GM18498 (cell line): ENCODE measurements around the gene AP5S1.
"Not testable (repeated sequence)": the region's sequence is repeated elsewhere in the genome, so short reads cannot be mapped to it uniquely, and the experiment has no call there.

ENCODE experiments used
- ATAC-seq: cut with Tn5 transposase; IDR thresholded peaks from one replicate; pipeline ENCODE4 v1.9.1; 2021; ENCODE audit warnings: mild to moderate bottlenecking, moderate library complexity; ENCODE audit not compliant: unreplicated experiment

AP5S1 gene

DNA sequence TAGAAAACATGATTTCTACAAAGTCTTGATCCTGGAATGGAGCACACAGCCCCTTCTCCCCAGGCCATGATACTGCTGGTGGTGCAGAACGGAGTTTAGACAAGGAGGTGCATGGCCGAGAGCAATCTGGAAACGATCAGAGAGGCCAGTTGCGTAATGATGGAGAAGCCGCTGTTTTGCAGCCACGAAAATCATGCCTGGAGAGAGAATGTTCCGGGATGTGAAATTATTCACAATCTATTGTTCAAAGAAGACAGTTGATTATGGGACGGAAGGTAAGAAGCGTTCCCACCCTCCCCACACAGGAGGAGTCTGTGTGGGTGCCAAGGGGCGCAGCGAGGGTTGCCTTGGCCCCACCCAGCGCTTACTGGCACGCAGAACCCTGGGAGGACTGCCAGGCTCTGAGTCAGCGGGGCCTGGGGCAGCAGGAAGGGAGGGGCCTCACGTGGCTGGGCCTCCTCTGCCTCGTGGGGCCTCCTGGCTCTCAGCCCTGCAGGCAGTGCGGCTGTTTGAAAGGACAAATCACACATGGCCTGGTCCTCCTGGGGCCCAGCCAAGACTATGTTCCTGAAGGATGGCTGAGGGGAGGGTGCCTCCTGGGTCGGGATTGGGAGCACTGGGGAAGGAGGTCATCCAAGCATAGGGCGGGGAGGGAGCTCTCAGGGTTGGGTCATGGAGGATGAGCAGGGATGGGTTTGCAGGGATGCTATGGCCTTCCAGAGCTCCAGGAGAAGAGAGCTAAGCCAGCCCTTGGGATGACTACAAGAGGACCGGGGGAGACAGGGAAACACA, 8.7 kb upstream of the AP5S1 start:
- peak; percentile 54 for ATAC-seq

DNA sequence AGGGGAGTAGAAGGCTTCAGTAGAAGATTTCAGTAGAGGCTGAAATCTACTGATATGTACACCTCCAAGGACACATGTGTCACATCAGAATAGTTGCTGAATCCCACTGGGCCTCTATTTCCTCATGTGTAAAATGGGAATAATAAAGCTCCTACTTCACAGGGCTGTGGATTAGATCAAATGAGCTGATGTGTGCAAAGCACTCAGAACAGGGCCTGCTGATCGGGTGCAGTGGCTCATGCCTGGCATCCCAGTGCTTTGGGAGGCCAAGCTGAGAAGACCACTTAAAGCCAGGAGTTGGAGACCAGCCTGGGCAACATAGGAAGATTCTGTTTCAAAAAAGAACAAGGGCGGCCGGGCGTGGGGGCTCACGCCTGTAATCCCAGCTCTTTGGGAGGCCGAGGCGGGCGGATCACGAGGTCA, 8.1 kb upstream of the AP5S1 start:
- no peak for ATAC-seq

DNA sequence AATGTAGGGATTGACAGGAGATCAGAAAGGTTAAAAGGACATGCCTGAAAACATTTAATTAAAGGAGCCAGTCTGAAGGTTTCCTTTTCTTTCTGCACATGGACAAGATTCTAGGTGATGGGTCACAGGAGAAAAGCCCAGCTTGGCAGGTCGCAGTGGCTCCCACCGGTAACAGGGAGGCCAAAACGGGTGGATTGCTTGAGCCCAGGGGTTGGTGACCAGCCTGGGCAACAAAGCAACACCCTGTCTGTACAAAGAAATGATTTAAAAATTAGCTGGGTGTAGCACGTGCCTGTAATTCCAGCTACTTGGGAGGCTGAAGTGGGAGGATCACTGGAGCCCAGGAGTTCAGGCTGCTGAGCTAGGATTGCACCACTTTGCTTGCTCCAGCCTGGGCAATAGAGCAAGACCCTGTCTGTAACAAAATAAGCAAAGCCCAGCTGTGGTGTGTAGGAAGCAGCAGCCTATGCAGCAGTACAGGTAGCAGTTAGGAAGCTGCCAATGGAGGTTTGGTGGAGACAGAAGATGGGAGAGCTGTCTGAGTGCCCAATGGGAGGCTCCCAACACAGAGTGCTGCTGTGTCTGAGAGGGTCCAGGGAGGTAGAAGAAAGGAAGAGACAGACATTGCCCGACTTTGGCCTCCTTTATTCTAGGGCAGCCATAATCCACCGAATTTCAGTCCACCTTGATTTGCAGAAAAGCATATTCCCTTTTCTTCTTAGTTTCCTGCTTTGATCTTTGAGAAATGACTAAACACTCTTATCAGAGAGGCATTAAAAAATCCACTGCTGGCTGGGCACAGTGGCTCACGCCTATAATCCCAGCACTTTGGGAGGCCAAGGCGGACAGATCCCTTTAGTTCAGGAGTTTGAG, 7.1 kb upstream of the AP5S1 start:
- no peak for ATAC-seq

DNA sequence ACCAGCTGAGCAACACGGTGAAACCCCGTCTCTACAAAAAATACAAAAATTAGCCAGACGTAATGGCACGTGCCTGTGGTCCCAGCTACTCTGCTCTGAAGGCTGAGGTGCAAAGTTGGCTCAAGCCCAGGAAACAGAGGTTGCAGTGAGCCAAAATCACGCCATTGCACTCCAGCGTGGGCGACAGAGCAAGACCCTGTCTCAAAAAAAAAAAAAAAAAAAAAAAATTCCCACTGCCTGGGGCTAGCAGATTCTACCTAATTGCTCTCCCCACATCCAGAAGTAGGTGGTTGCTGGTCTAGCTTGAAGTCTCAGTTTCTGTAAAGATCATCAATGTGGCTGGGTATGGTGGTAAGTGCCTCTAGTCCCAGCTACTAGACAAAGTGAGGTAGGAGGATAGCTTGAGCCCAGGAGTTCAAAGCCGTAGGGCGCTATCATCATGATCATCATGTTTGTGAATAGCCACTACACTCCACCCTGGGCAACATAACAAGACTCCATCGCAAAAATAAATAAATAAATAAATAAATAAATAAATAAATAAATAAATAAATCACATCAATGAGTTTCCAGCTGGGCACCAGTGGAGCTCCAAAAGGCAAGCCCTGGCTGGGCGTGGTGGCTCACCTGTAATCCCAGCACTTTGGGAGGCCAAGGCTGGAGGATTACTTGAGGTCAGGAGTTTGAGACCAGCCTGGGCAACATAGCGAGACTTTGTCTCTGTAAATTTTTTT, 6.3 kb upstream of the AP5S1 start:
- no peak for ATAC-seq

DNA sequence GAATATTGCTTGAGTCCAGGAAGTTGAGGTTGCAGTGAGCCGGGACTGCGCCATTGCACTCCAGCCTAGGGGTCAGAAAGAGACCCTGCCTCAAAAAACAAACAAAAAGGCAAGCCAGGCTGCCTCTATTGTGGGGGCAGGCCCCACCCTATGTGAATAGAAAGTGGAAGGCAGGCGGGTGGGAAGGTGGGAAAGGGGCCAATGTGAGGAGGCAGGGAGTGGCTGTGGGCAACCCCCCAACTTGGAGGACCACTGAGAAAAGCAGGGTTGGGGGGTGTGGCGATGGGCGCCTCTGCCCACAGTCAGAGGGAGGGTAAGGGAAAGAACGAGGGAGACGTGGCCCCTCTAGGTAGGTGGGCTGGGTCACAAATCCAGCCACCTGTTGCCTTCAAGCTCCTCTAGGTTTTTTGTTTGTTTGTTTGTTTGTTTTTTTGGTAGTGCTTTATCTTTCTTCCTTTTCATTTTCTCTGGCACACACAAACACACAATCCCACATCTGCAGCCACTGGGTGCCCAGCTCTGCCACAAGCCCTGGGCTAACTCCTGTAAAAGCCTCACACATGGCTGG, 5.3 kb upstream of the AP5S1 start:
- no peak for ATAC-seq

DNA sequence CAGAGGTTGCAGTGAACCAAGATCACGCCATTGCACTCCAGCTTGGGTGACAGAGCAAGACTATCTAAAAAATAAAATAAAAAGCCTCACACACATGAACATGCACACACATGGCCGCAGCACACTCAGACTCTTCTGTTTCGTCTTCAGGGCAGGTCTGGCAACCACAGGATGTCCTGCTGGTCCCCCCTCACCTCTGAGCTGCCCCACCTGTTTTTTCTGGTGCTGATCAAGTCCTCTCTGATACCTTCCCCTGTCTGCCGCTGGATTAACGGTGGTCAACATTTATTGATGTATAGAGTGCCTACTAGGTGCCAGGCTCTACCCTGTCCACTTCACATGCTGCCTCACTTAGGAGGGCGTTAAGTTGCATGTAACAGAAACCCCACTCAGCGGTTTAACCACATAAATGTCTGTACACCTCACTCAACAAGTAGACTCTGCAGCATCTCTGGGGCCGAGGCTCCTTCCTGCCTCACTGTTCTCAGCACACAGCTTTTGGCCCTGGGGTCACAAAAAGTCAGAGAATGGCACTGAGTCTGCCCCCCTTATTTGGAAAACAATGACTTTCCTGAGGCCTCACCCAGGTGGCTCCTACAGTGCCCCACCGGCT, 4.5 kb upstream of the AP5S1 start:
- no peak for ATAC-seq

DNA sequence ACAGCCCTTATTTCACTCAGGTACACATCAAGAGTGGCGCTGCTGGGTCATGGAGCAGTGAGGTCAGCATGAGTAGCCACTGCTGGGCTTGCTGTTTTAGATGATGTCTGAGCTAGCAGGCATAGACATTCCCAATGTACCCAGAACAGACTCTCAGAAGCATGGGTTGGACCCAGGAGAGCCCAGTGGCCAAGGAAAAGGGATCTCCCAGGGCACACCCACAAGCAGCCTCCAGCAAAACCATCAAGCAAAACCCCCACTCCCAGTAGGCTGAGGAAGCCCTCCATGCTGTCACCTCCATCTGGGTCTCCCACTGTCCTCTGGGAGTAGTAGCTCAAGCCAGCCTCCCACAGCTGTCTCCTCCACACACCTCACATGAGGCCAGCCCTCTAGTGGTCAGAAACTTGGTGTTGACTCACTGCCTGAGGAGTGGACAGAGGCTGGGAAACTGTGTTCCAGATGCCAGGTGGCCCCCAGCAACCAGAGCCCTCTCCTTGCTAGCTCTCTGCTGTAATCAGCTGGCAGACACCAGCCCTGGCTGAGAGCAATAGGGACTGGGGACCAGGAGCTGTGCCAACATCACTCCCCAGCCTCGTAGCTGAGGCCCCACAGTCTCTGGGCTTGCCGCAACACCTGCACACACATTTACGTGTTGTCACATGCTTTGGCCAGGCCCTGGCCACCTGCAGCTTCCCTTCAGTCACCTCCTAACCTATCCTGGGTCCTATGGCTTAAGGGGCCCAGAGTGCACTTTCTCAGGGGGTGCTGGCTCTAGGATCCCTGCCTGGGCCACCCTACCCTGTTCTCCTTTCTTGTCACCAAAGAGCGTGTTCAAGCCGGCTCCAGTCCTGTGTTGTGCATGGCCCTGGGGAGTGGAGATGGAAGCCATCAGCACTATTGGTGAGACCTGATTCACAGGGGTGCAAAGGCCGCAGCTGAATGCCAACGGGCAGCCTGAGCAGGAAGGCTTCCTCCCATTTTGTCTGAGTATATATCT, 1.9 kb upstream of the AP5S1 start:
- ATAC-seq: no peak

DNA sequence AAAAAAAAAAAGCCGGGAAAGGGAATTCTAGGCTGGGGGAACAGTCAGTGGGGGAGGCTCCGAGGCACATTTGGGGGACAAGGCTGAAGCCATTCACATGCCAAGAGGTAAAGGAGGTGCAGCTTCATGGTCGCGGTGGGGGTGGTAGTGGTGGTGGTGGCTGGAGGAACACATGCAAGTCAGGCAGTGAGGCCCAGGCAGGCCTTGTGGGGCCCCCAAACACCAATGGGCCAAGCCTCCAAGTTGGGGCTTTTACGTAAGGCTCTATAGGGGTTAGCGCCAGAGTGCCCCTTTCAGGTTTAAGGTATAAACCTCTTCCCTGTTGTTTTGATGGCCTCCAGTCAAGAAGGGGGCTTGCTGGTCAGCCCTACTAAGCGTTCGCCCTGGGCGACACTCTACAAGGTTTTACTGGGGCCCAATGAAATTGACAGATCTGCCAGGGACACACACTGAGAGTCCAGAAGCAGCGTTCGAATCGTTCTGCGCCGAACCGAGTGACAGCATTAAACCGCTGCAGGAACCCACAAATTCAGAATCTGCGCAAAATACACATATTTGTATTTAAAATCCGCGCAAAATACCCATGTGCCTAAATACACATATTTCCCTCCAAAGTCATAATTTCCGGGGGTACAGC, 818 bp upstream of the AP5S1 start:
- ATAC-seq: no peak

DNA sequence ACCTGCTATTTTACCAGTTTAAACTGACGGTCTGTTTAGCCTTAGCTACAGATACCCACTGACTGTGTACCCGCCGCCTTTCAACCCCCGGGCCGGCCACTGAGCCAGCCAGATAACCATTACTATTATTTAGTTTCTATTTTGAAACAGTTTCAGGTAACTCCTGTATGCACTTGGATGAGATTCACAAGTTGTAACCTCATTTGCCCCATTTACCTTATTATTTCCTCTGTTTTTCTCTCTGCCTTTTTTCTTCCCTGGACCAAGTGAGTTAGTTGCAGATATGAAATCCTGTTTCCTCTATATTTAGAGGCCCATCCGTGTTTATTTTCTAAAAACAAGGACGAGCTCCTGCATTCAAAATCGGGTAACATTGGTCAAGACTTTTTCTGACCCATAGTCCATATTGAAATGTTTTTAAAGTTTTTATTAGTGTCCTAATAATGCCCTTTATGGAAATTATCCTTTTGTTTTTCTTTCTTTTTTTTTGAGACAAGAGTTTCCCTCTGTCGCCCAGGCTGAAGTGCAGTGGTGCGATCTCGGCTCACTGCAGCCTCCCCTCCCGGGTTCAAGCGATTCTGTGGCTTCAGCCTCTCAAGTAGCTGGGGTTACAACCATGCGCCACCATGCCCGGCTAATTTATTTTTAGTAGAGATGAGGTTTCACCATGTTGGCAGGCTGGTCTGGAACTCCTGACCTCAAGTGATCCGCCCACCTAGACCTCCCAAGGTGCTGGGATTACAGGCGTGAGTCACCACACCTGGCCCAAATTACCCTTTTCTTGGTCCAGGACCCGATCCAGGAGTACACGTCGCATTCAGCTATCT, 767 bp downstream of the AP5S1 start:
- peak; percentile 2 for ATAC-seq

DNA sequence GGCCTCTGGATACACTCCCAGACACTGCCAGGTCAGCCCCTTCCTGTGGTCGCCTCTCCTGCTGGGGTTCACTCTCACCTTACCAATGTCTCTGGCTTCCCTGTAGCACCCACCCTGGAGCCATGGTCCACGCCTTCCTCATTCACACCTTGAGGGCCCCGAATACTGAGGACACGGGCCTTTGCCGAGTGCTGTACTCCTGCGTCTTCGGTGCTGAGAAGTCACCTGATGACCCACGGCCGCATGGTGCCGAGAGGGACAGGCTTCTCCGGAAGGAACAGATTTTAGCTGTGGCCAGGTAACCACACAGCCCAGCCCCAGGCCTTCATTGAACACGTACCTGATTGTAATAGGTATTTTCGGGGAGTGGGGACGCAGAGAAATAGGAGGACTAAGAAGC, 1.6 kb downstream of the AP5S1 start:
- no peak for ATAC-seq

DNA sequence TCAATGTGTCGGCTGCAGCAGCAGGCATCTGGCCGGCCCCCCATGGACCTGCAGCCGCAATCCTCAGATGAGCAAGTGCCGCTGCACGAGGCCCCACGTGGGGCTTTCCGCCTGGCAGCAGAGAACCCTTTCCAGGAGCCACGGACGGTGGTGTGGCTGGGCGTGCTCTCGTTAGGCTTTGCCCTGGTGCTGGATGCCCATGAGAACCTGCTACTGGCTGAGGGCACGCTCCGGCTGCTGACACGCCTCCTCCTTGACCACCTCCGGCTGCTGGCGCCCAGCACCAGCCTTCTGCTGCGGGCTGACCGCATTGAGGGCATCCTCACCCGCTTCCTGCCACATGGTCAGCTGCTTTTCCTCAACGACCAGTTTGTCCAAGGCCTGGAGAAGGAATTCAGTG, 3.5 kb downstream of the AP5S1 start:
- no peak for ATAC-seq

DNA sequence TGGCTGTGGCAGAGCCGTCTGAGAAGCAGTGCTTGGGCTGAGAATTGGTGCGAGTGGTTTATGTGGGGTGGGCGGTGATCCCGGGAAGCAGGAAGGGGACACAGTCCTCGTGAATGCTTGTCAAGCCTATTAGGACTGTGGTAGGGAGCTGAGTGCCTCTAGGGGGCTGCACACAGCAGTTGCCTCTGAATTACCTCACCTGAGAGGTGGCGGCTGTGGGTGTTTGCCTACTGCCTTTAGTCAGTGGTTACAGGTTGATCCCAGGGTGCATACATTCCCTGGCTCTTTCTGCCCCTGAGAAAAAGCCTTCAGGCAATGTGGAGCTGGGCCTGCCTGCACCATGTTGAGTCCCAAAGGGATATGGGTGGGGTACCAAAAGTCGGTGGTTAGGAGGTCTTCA, 5.2 kb downstream of the AP5S1 start:
- no peak for ATAC-seq

DNA sequence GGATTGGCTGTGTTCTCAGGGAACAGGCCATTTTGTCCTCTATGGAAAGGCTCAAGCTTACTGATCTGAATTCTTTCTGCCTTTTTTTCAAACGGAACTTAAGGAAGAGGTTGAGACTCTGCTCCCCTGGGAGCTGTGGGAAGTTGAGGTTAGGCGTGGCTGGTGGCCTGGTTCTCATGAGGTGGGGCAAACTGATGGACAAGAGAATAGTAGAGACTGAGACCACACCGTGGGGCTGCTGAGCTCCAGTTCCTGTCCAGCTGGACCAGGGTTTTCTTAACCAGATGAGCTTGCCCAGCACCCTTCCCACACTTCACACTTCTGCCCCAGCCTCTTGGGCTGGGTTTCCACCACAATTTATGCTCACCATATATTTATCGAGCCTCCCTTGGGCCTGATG, 6.1 kb downstream of the AP5S1 start:
- ATAC-seq: no peak

DNA sequence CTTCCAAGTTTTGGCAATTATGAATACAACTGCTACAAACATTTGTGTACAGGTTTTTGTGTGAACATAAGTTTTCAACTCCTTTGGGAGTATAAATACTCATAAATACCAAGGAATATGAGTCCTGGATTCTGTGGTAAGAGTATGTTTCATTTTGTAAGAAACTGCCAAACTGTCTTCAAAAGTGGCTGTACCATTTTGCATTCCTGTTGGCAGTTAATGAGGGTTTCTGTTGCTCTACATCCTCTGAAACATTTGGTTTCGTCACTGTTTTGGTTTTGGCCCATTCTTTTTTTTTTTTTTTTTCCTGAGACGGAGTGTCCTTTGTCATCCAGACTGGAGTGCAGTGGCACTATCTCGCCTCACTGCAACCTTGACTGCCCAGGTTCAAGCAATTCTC, 8.5 kb downstream of the AP5S1 start:
- no peak for ATAC-seq

DNA sequence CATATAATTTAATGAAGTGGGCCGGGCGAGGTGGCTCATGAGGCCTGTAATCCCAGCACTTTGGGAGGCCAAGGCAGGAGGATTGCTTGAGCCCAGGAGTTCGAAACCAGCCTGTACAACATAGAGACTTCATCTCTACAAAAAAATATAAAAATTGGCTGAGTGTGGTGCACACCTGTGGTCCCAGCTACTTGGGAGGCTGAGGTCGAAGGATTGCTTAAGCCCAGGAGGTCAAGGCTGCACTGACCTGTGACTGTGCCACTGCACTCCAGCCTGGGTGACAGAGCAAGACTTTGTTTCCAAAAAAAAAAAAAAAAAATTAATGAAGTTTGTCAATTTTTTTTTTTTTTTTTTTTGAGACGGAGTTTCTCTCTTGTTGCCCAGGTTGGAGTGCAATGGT, 9.5 kb downstream of the AP5S1 start:
- ATAC-seq: not testable (repeated sequence)

DNA sequence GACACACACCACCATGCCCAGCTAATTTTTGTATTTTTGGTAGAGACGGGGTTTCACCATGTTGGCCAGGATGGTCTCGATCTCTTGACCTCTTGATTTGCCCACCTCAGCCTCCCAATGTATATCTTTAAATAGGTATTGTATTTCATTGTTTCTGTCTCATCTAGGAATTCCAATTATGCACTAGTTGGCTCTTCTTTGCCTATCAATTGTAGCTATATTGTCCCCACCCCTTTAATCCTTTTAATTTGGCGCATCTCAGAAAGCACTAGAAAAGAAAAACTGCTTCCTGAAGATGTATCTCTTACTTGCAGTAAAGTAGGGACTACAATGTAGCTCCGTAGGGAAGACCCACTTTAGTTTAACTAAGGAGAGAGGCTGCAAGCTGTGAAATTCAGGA, 15.8 kb downstream of the AP5S1 start:
- ATAC-seq: no peak

DNA sequence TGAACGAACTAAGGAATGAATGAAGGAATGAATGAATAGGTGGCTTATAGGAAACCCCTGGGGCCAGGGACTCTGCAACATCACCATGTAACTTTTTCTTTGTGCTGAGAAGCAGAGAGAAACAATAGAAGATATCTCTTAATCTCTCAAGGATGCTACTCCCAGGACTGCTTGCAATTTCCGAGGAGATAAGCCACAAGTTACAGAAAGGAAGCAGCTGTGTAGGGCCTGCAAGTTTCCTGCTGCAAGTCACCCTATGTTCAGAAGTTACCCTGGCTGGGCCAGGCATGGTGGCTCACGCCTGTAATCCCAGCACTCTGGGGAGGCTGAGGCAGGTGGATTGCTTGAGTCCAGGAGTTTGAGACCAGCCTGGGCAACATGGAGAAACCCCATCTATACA, 19.0 kb downstream of the AP5S1 start:
- no peak for ATAC-seq

DNA sequence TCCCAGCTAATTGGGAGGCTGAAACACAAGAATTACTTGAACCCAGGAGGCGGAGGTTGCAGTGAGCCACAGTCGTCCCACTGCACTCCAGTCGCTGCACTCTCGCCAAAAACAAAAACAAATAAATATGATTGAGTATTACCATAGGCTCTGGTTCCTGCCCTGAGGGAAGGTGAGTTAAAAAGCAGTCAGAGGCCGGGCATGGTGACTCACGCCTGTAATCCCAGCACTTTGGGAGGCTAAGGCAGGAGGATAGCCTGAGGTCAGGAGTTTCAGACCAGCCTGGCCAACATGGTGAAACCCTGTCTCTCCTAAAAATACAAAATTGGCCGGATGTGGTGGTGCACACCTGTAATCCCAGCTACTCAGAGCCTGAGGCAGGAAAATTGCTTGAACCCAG, 19.9 kb downstream of the AP5S1 start:
- ATAC-seq: not testable (repeated sequence)
